LNCaP clone FGC (cell line): ENCODE measurements around the gene BEND4.

ENCODE experiments used
- DNase-seq: peaks from one replicate; pipeline ENCODE4 v3.0.0-alpha.2; 2011; ENCODE audit warnings: low read depth
- H3K4me3 ChIP-seq: 2 replicates; pipeline ENCODE4 v1.5.1; 2011; ENCODE audit warnings: mild to moderate bottlenecking, low read depth, low read length, control low read depth
- TF ChIP-seq, protein P1 (sequence below): IDR thresholded peaks from 2 replicates; pipeline ENCODE4 v1.5.1; 2012; ENCODE audit warnings: mild to moderate bottlenecking; ENCODE audit not compliant: control insufficient read depth, insufficient read depth; ENCODE audit errors: extremely low read depth

The BEND4 gene

DNA sequence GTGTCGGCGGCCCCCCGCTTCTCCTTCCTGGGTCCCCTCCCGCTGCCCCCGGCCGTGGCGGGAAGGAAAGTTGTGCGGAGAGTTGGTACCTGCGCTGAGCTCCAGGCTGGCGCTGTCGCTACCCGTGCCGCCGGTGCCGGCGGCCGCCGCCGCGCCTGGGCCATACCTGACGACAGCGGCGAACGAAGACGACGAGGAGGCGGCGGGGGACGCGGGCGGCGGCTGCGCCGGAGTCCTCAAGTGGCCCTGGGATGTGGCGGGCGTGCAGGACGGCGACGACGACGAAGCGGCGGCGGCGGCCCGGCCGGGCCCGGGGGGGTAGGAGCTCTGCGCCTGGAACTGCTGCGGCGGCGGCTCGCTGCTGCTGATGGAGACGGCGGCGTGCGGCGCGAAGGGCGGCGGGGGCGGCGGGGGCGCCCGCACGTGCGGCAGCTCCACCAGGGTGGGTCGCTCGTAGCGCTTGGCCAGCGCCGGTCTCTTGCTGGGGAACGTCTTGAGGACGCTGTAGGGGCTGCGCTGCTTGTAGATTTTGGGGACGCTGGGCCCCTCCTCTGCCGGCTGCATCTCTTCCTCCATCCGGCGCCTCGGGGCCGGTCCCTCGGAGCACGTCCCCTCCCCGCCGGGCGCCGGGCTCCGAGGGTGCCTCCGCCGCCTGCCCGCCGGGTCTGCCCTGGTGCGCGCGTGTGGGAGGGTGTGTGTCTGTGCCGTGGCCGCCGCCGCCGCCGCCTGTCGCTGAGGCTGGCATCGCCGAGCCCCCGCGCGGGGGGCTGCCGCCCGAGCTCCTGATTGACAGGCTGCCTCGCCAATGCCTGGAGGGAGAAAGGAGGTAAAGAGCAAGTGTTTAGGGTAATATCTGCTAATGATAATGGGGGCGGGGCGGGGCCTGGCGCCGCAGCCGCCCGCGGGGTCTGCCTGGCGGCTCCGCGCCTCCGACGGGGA is 618 bp downstream of the BEND4 start:
- TF ChIP-seq, protein P1, sequence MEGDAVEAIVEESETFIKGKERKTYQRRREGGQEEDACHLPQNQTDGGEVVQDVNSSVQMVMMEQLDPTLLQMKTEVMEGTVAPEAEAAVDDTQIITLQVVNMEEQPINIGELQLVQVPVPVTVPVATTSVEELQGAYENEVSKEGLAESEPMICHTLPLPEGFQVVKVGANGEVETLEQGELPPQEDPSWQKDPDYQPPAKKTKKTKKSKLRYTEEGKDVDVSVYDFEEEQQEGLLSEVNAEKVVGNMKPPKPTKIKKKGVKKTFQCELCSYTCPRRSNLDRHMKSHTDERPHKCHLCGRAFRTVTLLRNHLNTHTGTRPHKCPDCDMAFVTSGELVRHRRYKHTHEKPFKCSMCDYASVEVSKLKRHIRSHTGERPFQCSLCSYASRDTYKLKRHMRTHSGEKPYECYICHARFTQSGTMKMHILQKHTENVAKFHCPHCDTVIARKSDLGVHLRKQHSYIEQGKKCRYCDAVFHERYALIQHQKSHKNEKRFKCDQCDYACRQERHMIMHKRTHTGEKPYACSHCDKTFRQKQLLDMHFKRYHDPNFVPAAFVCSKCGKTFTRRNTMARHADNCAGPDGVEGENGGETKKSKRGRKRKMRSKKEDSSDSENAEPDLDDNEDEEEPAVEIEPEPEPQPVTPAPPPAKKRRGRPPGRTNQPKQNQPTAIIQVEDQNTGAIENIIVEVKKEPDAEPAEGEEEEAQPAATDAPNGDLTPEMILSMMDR = no peak
- H3K4me3 ChIP-seq = peak overlapping the region; percentile 53
- DNase-seq = no peak

DNA sequence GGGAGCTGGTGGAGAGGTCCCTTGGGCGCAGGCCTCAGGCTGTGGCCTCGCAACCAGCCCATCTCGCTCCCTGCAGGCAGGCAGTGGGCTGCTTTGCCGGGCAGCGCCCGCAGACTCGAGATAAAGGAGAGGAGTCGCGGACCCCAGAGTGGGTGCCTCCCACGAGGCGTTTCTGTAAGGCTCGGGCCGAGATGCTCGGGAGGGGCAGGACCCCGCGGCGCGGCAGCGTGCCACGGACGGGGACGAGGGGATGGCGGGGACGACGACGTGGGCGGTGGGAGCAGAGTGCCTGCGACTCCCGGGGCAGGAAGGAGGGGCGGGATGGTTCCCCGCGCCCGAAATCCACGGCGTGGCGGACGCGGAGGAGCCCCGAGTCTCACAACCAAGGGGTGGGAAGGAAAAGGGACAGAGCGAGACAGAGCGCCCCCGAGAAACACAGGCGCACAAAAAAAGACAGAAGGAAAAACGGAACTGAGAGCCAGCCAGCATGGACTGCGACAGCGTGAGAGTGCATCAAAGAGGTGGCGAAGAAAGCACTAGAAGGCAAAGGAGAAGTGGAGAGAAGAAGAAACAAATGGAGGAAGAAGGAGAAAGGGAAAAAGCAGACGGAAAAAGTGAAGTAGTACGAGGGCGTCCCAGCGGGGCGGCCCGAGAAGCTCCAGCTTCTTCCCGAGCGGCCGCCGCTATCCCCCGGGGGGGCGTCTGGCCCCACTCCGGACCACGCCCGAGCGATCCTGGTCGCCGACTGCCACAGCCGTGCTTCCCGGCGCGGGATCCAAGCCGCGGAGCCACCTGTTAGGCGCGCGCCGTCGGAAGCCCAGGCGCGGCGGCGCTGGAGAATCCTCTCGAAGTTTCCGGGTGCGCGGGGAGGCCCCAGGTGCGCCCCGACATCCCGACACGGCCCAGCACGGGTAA is 1.5 kb downstream of the BEND4 start:
- no peak for DNase-seq
- H3K4me3 ChIP-seq = peak overlapping the region; percentile 53
- TF ChIP-seq, protein P1 = no peak

DNA sequence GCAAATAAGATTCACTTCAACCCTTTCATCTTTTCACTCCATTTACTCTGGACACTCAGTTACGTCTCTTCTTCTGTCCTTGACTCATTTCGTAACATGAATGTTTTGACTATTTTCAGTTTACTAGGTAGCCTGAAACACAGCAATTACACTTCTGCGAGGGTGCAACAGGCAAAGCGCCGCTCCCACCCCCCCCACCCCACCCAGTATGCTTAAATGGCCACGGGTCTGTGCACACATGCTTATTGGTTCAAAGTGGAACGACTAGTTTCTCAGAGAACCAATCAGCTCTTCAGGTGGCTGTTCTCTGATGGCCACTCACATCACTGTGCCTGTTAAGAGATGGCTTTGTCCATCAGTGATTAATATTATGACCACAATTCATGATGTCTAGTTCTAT is 3.5 kb downstream of the BEND4 start:
- DNase-seq = no peak
- no peak overlapping the region for H3K4me3 ChIP-seq
- TF ChIP-seq, protein P1 = no peak

DNA sequence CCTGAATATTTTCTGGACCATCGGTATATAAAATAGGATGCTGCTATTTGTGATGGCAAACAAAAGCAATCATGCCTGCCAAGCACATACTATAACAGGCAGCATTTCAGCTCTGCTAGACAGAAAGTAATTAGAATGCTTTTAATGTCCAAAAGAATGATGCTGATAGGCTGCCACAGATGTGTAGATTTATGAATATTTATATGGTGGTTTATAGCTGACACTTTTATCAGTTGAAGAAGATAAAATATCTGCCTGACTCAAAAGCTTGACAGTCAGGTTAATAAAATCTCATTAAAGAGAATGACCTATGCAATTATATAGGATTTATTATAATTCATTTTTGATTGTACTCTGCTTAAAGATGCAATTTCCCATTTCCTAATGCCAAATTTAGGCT is 4.0 kb downstream of the BEND4 start:
- TF ChIP-seq, protein P1 = no peak
- DNase-seq = no peak
- H3K4me3 ChIP-seq = no peak overlapping the region

DNA sequence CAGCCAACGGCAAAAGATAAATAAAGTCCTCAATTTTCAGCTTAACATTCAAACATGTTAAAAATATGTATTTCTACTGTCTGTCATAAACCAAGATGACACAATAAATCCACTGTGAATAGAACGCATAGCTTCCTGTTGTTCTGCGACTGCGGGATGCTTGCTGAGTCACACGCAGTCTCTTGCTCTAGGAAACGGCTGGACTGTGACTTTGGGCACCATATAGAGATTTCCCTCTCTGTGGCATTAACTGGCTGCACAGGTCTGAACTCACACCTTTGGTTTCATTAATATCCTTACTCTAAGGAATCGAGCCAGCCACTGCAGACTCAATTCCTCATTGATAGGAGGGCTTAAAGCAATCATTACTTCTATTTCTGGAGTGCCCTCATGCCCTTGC is 8.4 kb downstream of the BEND4 start:
- H3K4me3 ChIP-seq = no peak overlapping the region
- TF ChIP-seq, protein P1 = no peak
- no peak for DNase-seq

DNA sequence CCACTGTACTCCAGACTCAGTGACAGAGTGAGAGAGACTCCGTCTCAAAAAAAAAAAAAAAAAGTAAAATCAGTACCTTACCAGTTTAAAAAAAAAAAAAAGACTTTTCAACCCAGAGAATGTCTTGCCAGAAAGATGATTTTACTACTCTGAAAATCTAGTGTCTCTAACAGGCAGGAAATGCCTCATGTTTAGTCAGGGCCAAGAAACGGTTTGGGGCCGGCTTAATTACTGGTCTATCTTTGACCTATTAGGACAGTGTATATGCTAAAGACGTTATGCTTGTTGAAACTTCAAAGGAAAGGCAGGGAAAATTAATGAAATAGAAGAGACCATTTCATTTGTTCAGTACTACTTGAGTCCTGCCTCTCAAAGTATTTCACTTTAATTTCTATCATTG is 9.9 kb downstream of the BEND4 start:
- H3K4me3 ChIP-seq = no peak overlapping the region
- TF ChIP-seq, protein P1 = no peak
- no peak for DNase-seq
